Tibial nerve (tissue), 4 donors: Measurements from ENCODE around the gene ATP2C1.

Experiments used
- CTCF ChIP-seq, 5 experiments: fragments of 200-600 bp in 3 of 5; fragments of 450-650 bp in 2 of 5; sonication (generic) in 3 of 5; IDR thresholded peaks; one replicate each; pipeline ENCODE4 v1.5.1; 2016 to 2019; ENCODE audit warnings: antibody characterized with exemption in 5 of 5, mild to moderate bottlenecking in 3 of 5, moderate library complexity in 2 of 5
- EP300 ChIP-seq, 2 donors: sonication (generic); formaldehyde crosslinking; IDR thresholded peaks; one replicate each; pipeline ENCODE4 v1.6.1; 2017; ENCODE audit warnings: antibody characterized with exemption in 2 of 2, mild to moderate bottlenecking in 1 of 2
- POLR2A ChIP-seq, 2 donors: fragments of 450-650 bp; IDR thresholded peaks; one replicate each; pipeline ENCODE4 v1.6.1; 2017; ENCODE audit warnings: antibody characterized with exemption in 2 of 2, mild to moderate bottlenecking in 2 of 2, moderate library complexity in 2 of 2

GRCh38 chr3:130939753-130940152 lies 45.9 kb downstream of the ATP2C1 start:
- no peak for TF ChIP-seq EP300 (IDR thresholded peaks at IDR 0.05)
- TF ChIP-seq CTCF (IDR thresholded peaks at IDR 0.05): no peak
- TF ChIP-seq POLR2A (IDR thresholded peaks at IDR 0.05): no peak
